Astrocyte (in vitro differentiated cells and primary cell): ENCODE results near the gene C2orf76. TPM values are rescaled to one million over a fixed set of nuclear protein-coding genes. Genes with fewer than 3 reads are reported as not detected.
A peak's percentile ranks its signal among the peaks of the same experiment; 100 is the strongest.

Experiments used
- DNase-seq: peaks from one replicate; pipeline ENCODE4 v3.0.0-alpha.2; 2010; ENCODE audit warnings: low read depth
- FAIRE-seq: peaks from 2 replicates; lab custom pipeline; 2011; peaks lifted over from hg19 to GRCh38; lab: Jason Lieb, UNC
- H2AFZ ChIP-seq: 2 replicates; pipeline ENCODE4 v1.6.0; 2012; ENCODE audit warnings: low read depth, low read length, inconsistent platforms
- H3K27ac ChIP-seq: 2 replicates; pipeline ENCODE4 v1.5.1; 2011; ENCODE audit warnings: low read depth, low read length, inconsistent platforms
- H3K27me3 ChIP-seq: 2 replicates; pipeline ENCODE4 v1.6.0; 2011; ENCODE audit warnings: low read length, inconsistent platforms; ENCODE audit not compliant: insufficient read depth
- H3K36me3 ChIP-seq: 2 replicates; pipeline ENCODE4 v1.5.1; 2011; ENCODE audit warnings: low read length, inconsistent platforms; ENCODE audit not compliant: insufficient read depth
- H3K4me1 ChIP-seq: 2 replicates; pipeline ENCODE4 v1.5.1; 2011; ENCODE audit warnings: low read length, inconsistent platforms; ENCODE audit not compliant: insufficient read depth
- H3K4me2 ChIP-seq: 2 replicates; pipeline ENCODE4 v1.6.0; 2012; ENCODE audit warnings: low read length, inconsistent platforms
- H3K4me3 ChIP-seq: 2 replicates; pipeline ENCODE4 v1.5.1; 2011; ENCODE audit warnings: low read depth, mild to moderate bottlenecking, low read length, inconsistent platforms; ENCODE audit not compliant: insufficient read depth
- H3K79me2 ChIP-seq: 2 replicates; pipeline ENCODE4 v1.6.0; 2012; ENCODE audit warnings: mild to moderate bottlenecking, low read length, inconsistent platforms; ENCODE audit not compliant: insufficient read depth
- H3K9ac ChIP-seq: 2 replicates; pipeline ENCODE4 v1.6.0; 2012; ENCODE audit warnings: mild to moderate bottlenecking, low read length, inconsistent platforms
- H3K9me3 ChIP-seq: 2 replicates; pipeline ENCODE4 v1.5.1; 2012; ENCODE audit warnings: low read depth, mild to moderate bottlenecking, low read length, inconsistent platforms; ENCODE audit not compliant: insufficient read depth
- H4K20me1 ChIP-seq: 2 replicates; pipeline ENCODE4 v1.6.0; 2012; ENCODE audit warnings: low read length, inconsistent platforms; ENCODE audit not compliant: insufficient read depth
- H3K27ac Mint-ChIP-seq: one replicate; pipeline ENCODE4 v1.8.0; 2021; ENCODE audit warnings: mild to moderate bottlenecking, mixed read lengths; ENCODE audit not compliant: unreplicated experiment
- H3K27me3 Mint-ChIP-seq: one replicate; pipeline ENCODE4 v1.8.0; 2021; ENCODE audit warnings: low read depth, mixed read lengths; ENCODE audit not compliant: unreplicated experiment
- H3K36me3 Mint-ChIP-seq: one replicate; pipeline ENCODE4 v1.8.0; 2021; ENCODE audit warnings: low read depth, mixed read lengths; ENCODE audit not compliant: unreplicated experiment
- H3K4me1 Mint-ChIP-seq: one replicate; pipeline ENCODE4 v1.8.0; 2021; ENCODE audit warnings: low read depth, mixed read lengths; ENCODE audit not compliant: unreplicated experiment
- H3K4me3 Mint-ChIP-seq: one replicate; pipeline ENCODE4 v1.8.0; 2021; ENCODE audit warnings: mild to moderate bottlenecking, moderate library complexity, mixed read lengths; ENCODE audit not compliant: unreplicated experiment
- H3K9me3 Mint-ChIP-seq: one replicate; pipeline ENCODE4 v1.8.0; 2021; ENCODE audit warnings: mild to moderate bottlenecking, mixed read lengths; ENCODE audit not compliant: unreplicated experiment
- EZH2 ChIP-seq: IDR thresholded peaks from 2 replicates; pipeline ENCODE4 v1.6.1; 2012; ENCODE audit warnings: mild to moderate bottlenecking, low read length, inconsistent platforms; ENCODE audit not compliant: insufficient read depth
- total RNA-seq: library from RNA; stranded (reverse); gene quantifications from 2 replicates; pipeline ENCODE4 v1.2.1, GENCODE V29; 2021
- TF ChIP-seq, protein P1 (sequence below): IDR thresholded peaks from 2 replicates; pipeline ENCODE4 v1.5.1; 2011; ENCODE audit warnings: low read depth, mild to moderate bottlenecking, inconsistent platforms, low read length, moderate library complexity; ENCODE audit not compliant: insufficient read depth

The C2orf76 gene
- total RNA-seq, 1 donor from 2014 or later = 9.2 TPM

DNA sequence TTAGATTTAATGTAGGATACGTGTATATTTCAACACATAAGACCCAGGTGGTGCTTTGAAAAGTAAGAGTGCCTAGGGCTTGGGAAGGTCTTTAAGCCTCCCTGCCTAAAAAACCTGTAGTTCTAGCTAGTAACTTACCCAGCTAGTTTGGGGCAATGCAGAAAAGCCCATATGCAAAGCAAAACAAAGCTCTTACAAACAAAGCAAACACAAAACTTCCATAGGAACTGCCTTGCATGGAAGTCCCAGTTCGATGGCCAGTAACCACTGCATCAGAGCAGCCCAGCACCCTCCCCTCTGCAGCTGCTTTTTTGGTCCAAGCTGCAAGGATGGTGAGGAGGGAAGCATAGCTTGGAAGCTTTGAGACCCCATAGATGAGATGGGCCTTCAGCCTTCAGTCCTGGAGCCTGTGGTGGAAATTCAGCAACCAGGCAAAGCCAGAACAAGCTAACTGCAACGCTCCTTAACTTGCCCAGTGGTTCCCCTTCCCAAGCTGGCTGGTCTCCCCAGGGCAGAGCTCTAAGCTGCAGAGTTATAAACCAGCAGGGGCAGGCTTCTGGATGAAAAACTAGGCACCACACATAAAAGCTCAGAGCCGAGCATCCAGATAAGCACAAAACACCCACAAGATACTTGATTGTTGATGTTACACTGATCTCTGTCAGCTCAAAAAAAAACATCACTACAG, 16.2 kb downstream of the C2orf76 start:
- Mint-ChIP-seq H3K9me3 (no peaks in the 10 kb centered on the region), H3K27ac (no peak overlapping the region), H3K4me3 (no peak overlapping the region), H3K27me3 (no peaks in the 10 kb centered on the region), H3K36me3 (no peaks in the 10 kb centered on the region), H3K4me1 (no peaks in the 10 kb centered on the region)
- Histone ChIP-seq H3K4me1 (no peaks in the 10 kb centered on the region), H3K4me3 (no peak overlapping the region), H4K20me1 (peaks cover 9% of the 10 kb centered on the region), H3K36me3 (no peaks in the 10 kb centered on the region), H3K27me3 (no peaks in the 10 kb centered on the region), H3K79me2 (no peaks in the 10 kb centered on the region), H3K9me3 (no peaks in the 10 kb centered on the region), H3K4me2 (no peak overlapping the region), H3K27ac (no peak overlapping the region), H2AFZ (no peak overlapping the region), H3K9ac (no peak overlapping the region)
- TF ChIP-seq, protein P1, sequence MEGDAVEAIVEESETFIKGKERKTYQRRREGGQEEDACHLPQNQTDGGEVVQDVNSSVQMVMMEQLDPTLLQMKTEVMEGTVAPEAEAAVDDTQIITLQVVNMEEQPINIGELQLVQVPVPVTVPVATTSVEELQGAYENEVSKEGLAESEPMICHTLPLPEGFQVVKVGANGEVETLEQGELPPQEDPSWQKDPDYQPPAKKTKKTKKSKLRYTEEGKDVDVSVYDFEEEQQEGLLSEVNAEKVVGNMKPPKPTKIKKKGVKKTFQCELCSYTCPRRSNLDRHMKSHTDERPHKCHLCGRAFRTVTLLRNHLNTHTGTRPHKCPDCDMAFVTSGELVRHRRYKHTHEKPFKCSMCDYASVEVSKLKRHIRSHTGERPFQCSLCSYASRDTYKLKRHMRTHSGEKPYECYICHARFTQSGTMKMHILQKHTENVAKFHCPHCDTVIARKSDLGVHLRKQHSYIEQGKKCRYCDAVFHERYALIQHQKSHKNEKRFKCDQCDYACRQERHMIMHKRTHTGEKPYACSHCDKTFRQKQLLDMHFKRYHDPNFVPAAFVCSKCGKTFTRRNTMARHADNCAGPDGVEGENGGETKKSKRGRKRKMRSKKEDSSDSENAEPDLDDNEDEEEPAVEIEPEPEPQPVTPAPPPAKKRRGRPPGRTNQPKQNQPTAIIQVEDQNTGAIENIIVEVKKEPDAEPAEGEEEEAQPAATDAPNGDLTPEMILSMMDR = no peak
- no peak for TF ChIP-seq EZH2
- DNase-seq (no peak), FAIRE-seq (no peak)

DNA sequence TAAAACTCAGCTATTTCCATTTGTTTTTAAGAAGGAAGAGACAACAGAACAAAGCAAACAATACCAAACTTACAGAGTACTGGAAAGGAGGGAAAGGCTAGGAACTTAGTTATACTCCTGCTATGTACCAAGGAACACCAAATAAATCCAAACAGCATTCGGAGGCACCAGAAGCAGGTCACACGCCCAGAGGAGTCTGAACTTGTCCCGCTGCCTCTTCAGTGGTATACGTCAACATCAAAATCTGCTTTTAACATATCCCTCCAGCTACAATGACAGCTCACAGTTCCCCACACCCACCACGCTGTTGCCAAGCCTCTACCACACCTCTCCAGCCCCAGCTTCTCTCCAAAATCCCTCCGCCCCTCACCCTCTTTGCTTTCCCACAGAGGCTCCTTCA, 17.3 kb downstream of the C2orf76 start:
- H3K79me2 ChIP-seq = no peaks in the 10 kb centered on the region
- H3K4me1 ChIP-seq = no peaks in the 10 kb centered on the region
- DNase-seq (no peak), FAIRE-seq (no peak)
- H3K27ac ChIP-seq = no peak overlapping the region
- H3K4me3 ChIP-seq = no peak overlapping the region
- peaks cover 7% of the 10 kb centered on the region for H4K20me1 ChIP-seq
- Mint-ChIP-seq H3K4me1 (no peaks in the 10 kb centered on the region), H3K9me3 (no peaks in the 10 kb centered on the region), H3K27ac (no peak overlapping the region), H3K4me3 (peak overlapping the region; percentile 23), H3K36me3 (no peaks in the 10 kb centered on the region), H3K27me3 (no peaks in the 10 kb centered on the region)
- H3K27me3 ChIP-seq = no peaks in the 10 kb centered on the region
- no peak overlapping the region for H3K4me2 ChIP-seq
- no peak overlapping the region for H2AFZ ChIP-seq
- no peaks in the 10 kb centered on the region for H3K9me3 ChIP-seq
- no peak overlapping the region for H3K9ac ChIP-seq
- TF ChIP-seq, protein P1 = no peak
- TF ChIP-seq EZH2 = no peak
- H3K36me3 ChIP-seq = no peaks in the 10 kb centered on the region

DNA sequence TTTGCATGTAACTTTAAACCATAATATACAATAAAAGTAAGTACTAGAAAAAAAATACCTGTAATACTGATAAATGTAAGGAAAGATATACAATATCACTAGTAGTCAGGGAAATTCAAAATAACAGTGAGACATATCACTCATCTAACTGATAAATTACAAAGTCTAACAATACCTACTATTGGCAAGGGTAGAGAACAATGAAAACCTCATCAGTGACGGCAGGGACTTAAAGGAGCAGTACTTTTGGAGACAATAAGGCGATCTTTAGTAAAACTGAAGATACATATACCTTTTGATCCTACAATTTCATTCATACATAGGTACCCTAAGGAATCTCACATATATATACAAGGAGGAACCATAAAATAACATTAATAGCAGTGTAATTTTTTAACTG, 24.9 kb downstream of the C2orf76 start:
- Mint-ChIP-seq H3K4me1 (peaks cover 3% of the 10 kb centered on the region), H3K27me3 (no peaks in the 10 kb centered on the region), H3K9me3 (no peaks in the 10 kb centered on the region), H3K4me3 (no peak overlapping the region), H3K36me3 (no peaks in the 10 kb centered on the region), H3K27ac (no peak overlapping the region)
- no peaks in the 10 kb centered on the region for H3K9me3 ChIP-seq
- no peaks in the 10 kb centered on the region for H3K27me3 ChIP-seq
- no peak overlapping the region for H3K27ac ChIP-seq
- no peak overlapping the region for H2AFZ ChIP-seq
- peaks cover 2% of the 10 kb centered on the region for H3K36me3 ChIP-seq
- no peaks in the 10 kb centered on the region for H3K79me2 ChIP-seq
- H3K4me3 ChIP-seq = no peak overlapping the region
- H4K20me1 ChIP-seq = no peaks in the 10 kb centered on the region
- TF ChIP-seq EZH2 = no peak
- TF ChIP-seq, protein P1 = no peak
- DNase-seq (no peak), FAIRE-seq (no peak)
- H3K4me2 ChIP-seq = no peak overlapping the region
- H3K9ac ChIP-seq = no peak overlapping the region
- H3K4me1 ChIP-seq = no peaks in the 10 kb centered on the region
